Smooth muscle cell of the brain vasculature (primary cell): ENCODE data around the gene NEDD4.
"Not testable (repeated sequence)": the region's sequence is repeated elsewhere in the genome, so short reads cannot be mapped to it uniquely, and the experiment has no call there.

ENCODE experiments used
- DNase-seq: peaks from one replicate; pipeline ENCODE4 v3.0.0-alpha.2; 2012; ENCODE audit warnings: low read depth, low spot score

NEDD4 gene

DNA sequence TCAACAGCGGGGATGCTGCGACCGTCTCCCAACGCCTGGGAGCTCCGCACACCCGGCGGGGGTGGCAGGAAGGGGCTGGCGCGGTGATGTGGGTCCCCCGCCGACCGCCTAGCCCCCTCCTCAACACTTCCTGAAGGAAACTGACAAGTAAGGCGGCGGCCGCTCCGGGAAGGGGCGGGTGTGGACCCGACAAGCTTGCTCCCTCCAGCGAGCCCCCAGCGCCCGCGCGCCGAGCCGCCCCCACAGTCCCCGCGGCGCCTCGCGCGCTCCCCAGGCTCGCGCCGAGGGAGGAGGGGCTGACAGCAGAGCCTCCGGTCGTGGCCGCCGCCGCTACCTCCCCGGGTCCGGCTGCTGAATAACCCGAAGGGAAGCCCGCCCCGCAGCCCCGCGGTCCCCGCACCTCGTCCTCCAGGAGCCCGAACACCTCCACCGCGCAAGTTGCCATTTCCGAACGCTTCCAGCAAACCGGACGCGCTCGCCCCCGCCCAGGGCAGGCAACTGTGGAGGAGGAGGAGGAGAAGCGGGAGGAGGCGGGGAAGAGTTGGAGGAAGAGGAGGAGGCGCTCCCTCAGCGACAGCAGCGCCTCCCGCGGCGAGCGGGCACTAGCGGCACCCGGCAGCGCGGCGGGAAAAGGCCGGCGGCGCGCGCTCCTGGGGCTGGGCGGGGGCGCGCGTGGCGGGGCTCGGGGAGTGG lies at the start of gene NEDD4:
TSS of gene NEDD4 (minus strand) at position 502 of the 693 bp plus-strand sequence. CDS start at position 445, 57 bp downstream.
- peak; percentile 36 for DNase-seq

DNA sequence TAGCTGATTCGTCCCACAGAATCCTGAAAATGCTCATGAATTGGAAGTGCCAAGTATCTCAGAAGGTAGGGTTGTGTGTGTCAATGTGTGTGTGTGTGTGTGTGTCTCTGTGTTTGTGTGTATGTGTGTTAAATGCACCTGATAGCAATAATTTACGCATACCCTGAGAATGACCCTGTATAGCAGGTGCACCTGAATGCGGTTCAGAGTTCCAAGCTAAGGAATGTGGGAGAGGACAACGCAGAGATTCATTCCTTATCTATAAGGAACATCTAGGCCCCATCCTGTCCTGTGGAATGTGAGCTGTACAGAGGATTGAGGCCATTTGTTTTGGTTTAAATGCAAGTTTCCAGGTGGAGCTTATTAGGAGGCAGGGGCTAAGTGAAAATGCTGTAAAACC lies 49.1 kb upstream of the NEDD4 start:
- DNase-seq: no peak

- no peak for DNase-seq
These were observed 48.6 kb upstream of the NEDD4 start for GRCh38 chr15:56042031-56042430.

DNA sequence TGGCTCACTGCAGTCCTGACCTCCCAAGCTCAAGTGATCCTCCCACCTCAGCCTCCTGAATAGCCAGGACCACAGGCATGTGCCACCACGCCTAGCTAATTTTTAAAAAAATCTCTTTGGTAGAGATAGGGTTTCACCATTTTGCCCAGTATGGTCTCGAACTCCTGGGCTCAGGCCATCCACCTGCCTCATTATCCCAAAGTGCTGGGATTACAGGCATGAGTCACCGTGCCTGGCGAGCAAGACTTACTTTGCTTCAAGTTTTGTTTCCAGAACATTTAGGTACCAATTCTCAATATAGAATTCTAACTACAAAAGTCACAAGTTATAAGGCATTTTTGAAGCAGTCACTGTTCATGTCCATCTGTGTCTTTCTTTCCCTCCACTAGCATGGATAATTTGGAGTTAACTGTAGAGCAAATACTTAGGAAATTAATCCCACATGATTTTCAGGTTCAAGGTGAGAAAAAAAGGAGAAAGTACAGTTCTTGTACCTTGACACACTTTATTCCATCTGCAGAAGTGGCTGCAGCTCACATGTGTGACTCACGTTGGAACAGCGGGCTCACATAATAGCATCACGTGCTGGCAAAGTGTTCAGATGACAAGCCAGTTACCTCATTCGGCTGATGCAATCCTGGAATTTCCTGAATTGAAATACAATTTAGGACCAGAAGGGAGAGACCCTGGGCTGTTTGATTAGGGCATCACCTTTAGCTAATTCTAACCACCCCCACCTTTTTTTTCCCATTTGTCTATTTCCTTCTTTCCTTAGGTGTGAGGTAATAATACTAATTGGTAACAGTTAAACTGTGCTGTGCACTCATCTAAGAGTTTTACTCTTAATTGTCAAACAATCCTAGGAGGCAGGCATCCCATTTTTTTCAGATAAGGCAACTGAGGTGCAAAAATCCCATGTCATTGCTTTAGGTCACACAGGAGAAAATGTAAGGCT lies 46.9 kb upstream of the NEDD4 start:
- DNase-seq: peak; percentile 50

GRCh38 chr15:56038707-56039106 lies 45.3 kb upstream of the NEDD4 start:
- no peak for DNase-seq

GRCh38 chr15:56038015-56038414 lies 44.6 kb upstream of the NEDD4 start:
- no peak for DNase-seq

- DNase-seq: no peak
These were observed 43.2 kb upstream of the NEDD4 start for GRCh38 chr15:56036546-56037067.

- no peak for DNase-seq
These were observed 41.8 kb upstream of the NEDD4 start for GRCh38 chr15:56035166-56035565.

DNA sequence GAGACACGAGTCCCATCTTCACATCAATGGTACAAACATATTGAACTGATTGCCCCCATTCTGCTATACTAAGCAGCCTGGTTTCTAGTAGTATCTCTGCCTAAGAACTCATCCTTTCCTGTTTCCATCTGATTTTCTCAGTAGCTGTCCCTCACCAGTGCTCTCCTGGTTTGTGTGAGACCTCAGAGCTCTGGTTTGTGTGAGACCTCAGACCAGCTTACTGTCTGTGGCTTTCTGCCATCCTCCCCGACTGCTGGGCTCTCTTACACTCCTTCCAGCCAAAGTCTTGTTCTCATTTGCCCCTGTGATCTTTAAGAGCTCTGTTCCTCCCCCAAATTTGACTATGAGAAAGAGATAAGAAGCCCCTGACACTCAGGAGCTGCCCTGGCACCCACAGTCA lies 41.1 kb upstream of the NEDD4 start:
- DNase-seq: no peak

- no peak for DNase-seq
These were observed 39.0 kb upstream of the NEDD4 start for GRCh38 chr15:56032373-56032772.

GRCh38 chr15:56031836-56032235 lies 38.4 kb upstream of the NEDD4 start:
- DNase-seq: no peak

- DNase-seq: no peak
These were observed 38.0 kb upstream of the NEDD4 start for GRCh38 chr15:56031402-56031801.

- DNase-seq: no peak
These were observed 35.0 kb upstream of the NEDD4 start for GRCh38 chr15:56028430-56028829.

- not testable (repeated sequence) for DNase-seq
These were observed 29.7 kb upstream of the NEDD4 start for GRCh38 chr15:56023160-56023559.

GRCh38 chr15:56019819-56020486 lies 26.5 kb upstream of the NEDD4 start:
- DNase-seq: no peak

DNA sequence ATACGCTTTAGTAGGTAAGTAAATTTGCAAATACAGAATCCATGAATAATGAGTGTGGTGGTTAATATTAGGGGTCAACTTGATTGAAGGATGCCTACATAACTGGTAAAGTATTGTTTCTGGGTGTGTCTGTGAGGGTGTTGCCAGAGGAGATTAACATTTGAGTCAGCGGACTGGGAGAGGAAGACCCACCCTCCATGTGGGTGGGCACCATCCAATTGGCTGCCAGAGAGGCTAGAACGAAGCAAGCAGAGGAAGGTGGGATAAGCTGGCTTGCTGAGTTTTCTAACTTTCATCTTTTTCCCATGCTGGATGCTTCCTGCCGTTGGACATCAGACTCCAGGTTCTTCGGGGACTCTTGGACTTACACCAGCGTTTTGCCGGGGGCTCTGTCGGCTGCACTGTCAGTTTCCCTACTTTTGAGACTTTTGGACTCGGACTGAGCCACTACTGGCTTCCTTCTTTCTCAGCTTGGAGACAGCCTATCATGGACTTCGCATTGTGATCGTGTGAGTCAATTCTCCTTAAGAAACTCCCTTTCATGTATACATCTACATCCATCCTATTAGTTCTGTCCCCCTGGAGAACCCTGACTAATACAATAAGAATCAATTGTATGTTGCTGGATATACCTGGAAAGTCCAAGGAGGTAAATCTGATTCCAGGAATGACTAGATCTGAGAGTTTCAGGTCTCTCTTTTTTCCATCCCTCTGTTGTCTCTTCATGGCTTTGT lies 25.8 kb upstream of the NEDD4 start:
- no peak for DNase-seq

DNA sequence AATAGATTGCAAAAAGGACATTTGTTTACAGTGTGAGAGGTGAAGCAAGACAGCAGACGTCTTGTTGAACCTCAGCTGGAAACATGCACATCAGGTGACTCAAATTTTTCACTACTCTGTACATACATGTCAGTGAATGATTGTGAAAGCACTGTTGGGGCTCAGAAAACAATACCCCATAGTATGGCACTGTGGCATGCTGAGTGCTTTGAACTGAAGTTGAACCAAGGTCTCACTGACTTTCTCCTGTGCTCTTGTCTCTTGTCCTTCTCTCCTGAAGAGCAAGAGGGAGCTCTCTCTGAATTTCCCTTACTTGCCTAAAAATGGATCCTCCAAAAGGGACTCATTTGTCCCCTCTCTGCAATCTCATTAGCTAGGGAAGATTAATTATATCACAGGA lies 24.5 kb upstream of the NEDD4 start:
- no peak for DNase-seq

- DNase-seq: no peak
These were observed 24.1 kb upstream of the NEDD4 start for GRCh38 chr15:56017511-56017910.

- no peak for DNase-seq
These were observed 22.9 kb upstream of the NEDD4 start for GRCh38 chr15:56016281-56016680.

DNA sequence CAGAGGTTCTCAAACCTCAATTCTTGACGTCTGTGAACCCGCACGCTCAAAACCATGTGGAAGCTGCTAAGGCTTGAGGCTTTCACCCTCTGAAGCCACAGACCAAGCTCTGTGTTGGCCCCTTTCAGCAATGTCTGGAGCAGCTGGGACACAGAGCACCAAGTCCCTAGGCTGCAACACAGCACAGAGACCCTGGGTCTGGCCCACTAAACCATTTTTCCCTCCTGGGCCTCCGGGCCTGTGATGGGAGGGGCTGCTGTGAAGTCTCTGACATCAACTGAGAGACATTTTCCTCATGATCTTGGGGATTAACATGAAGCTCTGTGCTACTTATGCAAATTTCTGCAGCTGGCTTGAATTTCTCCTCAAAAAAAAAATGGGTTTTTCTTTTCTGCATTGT lies 21.3 kb upstream of the NEDD4 start:
- DNase-seq: no peak

DNA sequence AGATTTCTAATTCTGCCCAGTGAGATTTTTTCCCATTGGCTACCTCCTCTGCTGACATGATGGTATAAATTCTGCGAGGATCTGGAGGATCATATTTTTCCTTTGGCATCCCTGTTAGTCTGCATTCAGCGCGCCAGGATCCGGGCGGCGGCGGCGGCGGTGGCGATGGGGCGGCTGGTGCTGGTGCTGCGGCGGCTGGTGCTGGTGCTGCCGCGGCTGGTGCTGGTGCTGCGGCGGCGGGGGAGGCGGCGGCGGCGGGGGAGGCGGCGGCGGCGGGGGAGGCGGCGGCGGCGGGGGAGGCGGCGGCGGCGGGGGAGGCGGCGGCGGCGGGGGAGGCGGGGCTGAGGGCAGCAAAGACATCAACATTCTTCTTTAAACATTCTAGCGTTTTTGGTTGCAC lies 13.6 kb upstream of the NEDD4 start:
- DNase-seq: not testable (repeated sequence)
